HEK293 (cell line): Measurements from ENCODE around the gene HIF1A.

Experiments
- CTCF ChIA-PET: fragments of 350-600 bp; formaldehyde crosslinking; extraction: SDS; loops from one replicate; lab custom pipeline; 2021; ENCODE audit warnings: antibody characterized with exemption; lab: Yijun Ruan, JAX
- POLR2A ChIA-PET: fragments of 300-600 bp; formaldehyde crosslinking; extraction: SDS; loops from one replicate; lab custom pipeline; 2020; ENCODE audit warnings: antibody characterized with exemption, inconsistent platforms; lab: Yijun Ruan, JAX
- H3K27ac ChIP-seq: fragments of 200-500 bp; sonication (Bioruptor generic); 2 replicates; pipeline ENCODE4 v1.5.1; 2014; ENCODE audit warnings: low read depth, low read length, control low read depth, inconsistent platforms; ENCODE audit errors: extremely low read depth
- H3K36me3 ChIP-seq, 2 experiments: fragments of 200-500 bp in 1 of 2; sonication (Bioruptor generic) in 1 of 2; 1 replicate in 1 of 2; 2 replicates in 1 of 2; pipeline ENCODE4 v1.5.1; 2014 to 2017; ENCODE audit warnings: inconsistent platforms in 2 of 2, low read length in 2 of 2; ENCODE audit not compliant: control insufficient read depth in 2 of 2, insufficient read depth in 1 of 2
- H3K4me1 ChIP-seq: fragments of 200-500 bp; sonication (Bioruptor generic); 2 replicates; pipeline ENCODE4 v1.5.1; 2014; ENCODE audit warnings: mild to moderate bottlenecking, low read length, inconsistent platforms; ENCODE audit not compliant: control insufficient read depth, insufficient read depth
- H3K4me3 ChIP-seq: 2 replicates; pipeline ENCODE4 v1.5.1; 2011; ENCODE audit warnings: low read depth, mild to moderate bottlenecking, control low read depth, low read length, moderate library complexity
- H3K9me3 ChIP-seq: fragments of 200-500 bp; sonication (Bioruptor generic); 2 replicates; pipeline ENCODE4 v1.5.1; 2014; ENCODE audit warnings: low read depth, low read length, inconsistent platforms; ENCODE audit not compliant: control insufficient read depth, insufficient read depth
- GLI2 ChIP-seq: fragments of 450-650 bp; formaldehyde crosslinking; IDR thresholded peaks from 2 replicates; pipeline ENCODE4; 2017; ENCODE audit warnings: missing biosample characterization, missing genetic modification characterization, low read depth, borderline replicate concordance
- HOXC10 ChIP-seq: sonication (generic); formaldehyde crosslinking; IDR thresholded peaks from 2 replicates; pipeline ENCODE4 v1.8.1; 2023; ENCODE audit warnings: mild to moderate bottlenecking, missing genetic modification reagents
- HOXD13 ChIP-seq: sonication (generic); formaldehyde crosslinking; IDR thresholded peaks from 2 replicates; pipeline ENCODE4 v1.8.0; 2022; ENCODE audit warnings: missing genetic modification reagents, borderline replicate concordance
- KLF1 ChIP-seq: fragments of 450-650 bp; formaldehyde crosslinking; IDR thresholded peaks from 2 replicates; pipeline ENCODE4 v1.5.1; 2016; ENCODE audit warnings: missing biosample characterization, missing genetic modification characterization
- KLF8 ChIP-seq: fragments of 450-650 bp; formaldehyde crosslinking; IDR thresholded peaks from 2 replicates; pipeline ENCODE4 v1.5.1; 2016; ENCODE audit warnings: missing biosample characterization, missing genetic modification characterization
- SP2 ChIP-seq: fragments of 450-650 bp; formaldehyde crosslinking; IDR thresholded peaks from 2 replicates; pipeline ENCODE4 v1.5.1; 2016; ENCODE audit warnings: missing biosample characterization, missing genetic modification characterization
- ZBTB1 ChIP-seq: fragments of 450-650 bp; formaldehyde crosslinking; IDR thresholded peaks from 2 replicates; pipeline ENCODE4 v1.5.1; 2016; ENCODE audit warnings: missing biosample characterization, missing genetic modification characterization
- ZBTB20 ChIP-seq: fragments of 450-650 bp; formaldehyde crosslinking; IDR thresholded peaks from 2 replicates; pipeline ENCODE4 v1.5.1; 2016; ENCODE audit warnings: missing biosample characterization, missing genetic modification characterization
- ZFP37 ChIP-seq: fragments of 450-650 bp; formaldehyde crosslinking; IDR thresholded peaks from 2 replicates; pipeline ENCODE4 v1.5.1; 2016; ENCODE audit warnings: missing biosample characterization, missing genetic modification characterization
- ZFP41 ChIP-seq: fragments of 450-650 bp; formaldehyde crosslinking; IDR thresholded peaks from 2 replicates; pipeline ENCODE4 v1.5.1; 2016; ENCODE audit warnings: missing biosample characterization, missing genetic modification characterization, borderline replicate concordance
- ZNF121 ChIP-seq: fragments of 450-650 bp; formaldehyde crosslinking; IDR thresholded peaks from 2 replicates; pipeline ENCODE4 v1.5.1; 2016; ENCODE audit warnings: missing biosample characterization, missing genetic modification characterization
- ZNF132 ChIP-seq: fragments of 450-650 bp; formaldehyde crosslinking; IDR thresholded peaks from 2 replicates; pipeline ENCODE4 v1.5.1; 2017; ENCODE audit warnings: missing biosample characterization, missing genetic modification characterization, borderline replicate concordance
- ZNF133 ChIP-seq: fragments of 450-650 bp; formaldehyde crosslinking; IDR thresholded peaks from 2 replicates; pipeline ENCODE4 v1.5.1; 2016; ENCODE audit warnings: missing biosample characterization, missing genetic modification characterization
- ZNF239 ChIP-seq: fragments of 450-650 bp; formaldehyde crosslinking; IDR thresholded peaks from 2 replicates; pipeline ENCODE4 v1.5.1; 2016; ENCODE audit warnings: missing biosample characterization, missing genetic modification characterization
- ZNF324 ChIP-seq: fragments of 450-650 bp; formaldehyde crosslinking; IDR thresholded peaks from 2 replicates; pipeline ENCODE4 v1.5.1; 2016; ENCODE audit warnings: missing biosample characterization, missing genetic modification characterization
- ZNF433 ChIP-seq: fragments of 450-650 bp; formaldehyde crosslinking; IDR thresholded peaks from 2 replicates; pipeline ENCODE4 v1.5.1; 2016; ENCODE audit warnings: missing biosample characterization, missing genetic modification characterization, low read depth
- ZNF529 ChIP-seq: fragments of 450-650 bp; formaldehyde crosslinking; IDR thresholded peaks from 2 replicates; pipeline ENCODE4 v1.5.1; 2017; ENCODE audit warnings: missing genetic modification characterization, missing biosample characterization; ENCODE audit not compliant: insufficient replicate concordance
- ZNF561 ChIP-seq: fragments of 450-650 bp; IDR thresholded peaks from 2 replicates; pipeline ENCODE4 v1.5.1; 2018; ENCODE audit warnings: missing biosample characterization, missing genetic modification characterization, borderline replicate concordance
- ZNF626 ChIP-seq: fragments of 450-650 bp; sonication (Bioruptor Pico); formaldehyde crosslinking; IDR thresholded peaks from 2 replicates; pipeline ENCODE4 v1.5.1; 2018; ENCODE audit warnings: missing biosample characterization, missing genetic modification characterization, inconsistent platforms
- ZNF664 ChIP-seq: fragments of 450-650 bp; formaldehyde crosslinking; IDR thresholded peaks from 2 replicates; pipeline ENCODE4 v1.5.1; 2016; ENCODE audit warnings: missing biosample characterization, missing genetic modification characterization
- ZNF670 ChIP-seq: fragments of 450-650 bp; formaldehyde crosslinking; IDR thresholded peaks from 2 replicates; pipeline ENCODE4 v1.5.1; 2016; ENCODE audit warnings: missing biosample characterization, missing genetic modification characterization, low read depth
- TF ChIP-seq, protein P1 (sequence below): fragments of 450-650 bp; formaldehyde crosslinking; IDR thresholded peaks from 2 replicates; pipeline ENCODE4 v1.5.1; 2017; ENCODE audit warnings: missing biosample characterization, missing genetic modification characterization
- TF ChIP-seq, protein P2 (sequence below): fragments of 450-650 bp; formaldehyde crosslinking; IDR thresholded peaks from 2 replicates; pipeline ENCODE4 v1.5.1; 2016; ENCODE audit warnings: missing biosample characterization, missing genetic modification characterization
- TF ChIP-seq, protein P3 (sequence below): fragments of 450-650 bp; formaldehyde crosslinking; IDR thresholded peaks from 2 replicates; pipeline ENCODE4 v1.5.1; 2017; ENCODE audit warnings: missing biosample characterization, missing genetic modification characterization
- TF ChIP-seq, protein P4 (sequence below): fragments of 450-650 bp; formaldehyde crosslinking; IDR thresholded peaks from 2 replicates; pipeline ENCODE4 v1.5.1; 2017; ENCODE audit warnings: missing biosample characterization, missing genetic modification characterization

The HIF1A gene

GRCh38 chr14:61739133-61739532 lies 43.8 kb downstream of the HIF1A start:
- POLR2A ChIA-PET, result no interaction called here
- no peaks in the 10 kb centered on the region for H3K4me1 ChIP-seq

GRCh38 chr14:61742371-61742770 lies 47.1 kb downstream of the HIF1A start:
- TF ChIP-seq KLF1 (tag by site-specific recombination) (no peak), ZNF133 (tag by site-specific recombination) (no peak), ZNF670 (tag by site-specific recombination) (no peak), ZFP41 (tag by site-specific recombination) (no peak), ZNF239 (tag by site-specific recombination) (no peak), SP2 (tag by site-specific recombination) (no peak), ZNF664 (peak; percentile 54; the same call in 1 of the 2 replicates)
- TF ChIP-seq, all 188 proteins: peak for 1
- Histone ChIP-seq H3K4me1 (no peaks in the 10 kb centered on the region), H3K9me3 (no peaks in the 10 kb centered on the region), H3K4me3 (no peak overlapping the region), H3K27ac (no peak overlapping the region), H3K36me3 (peaks cover 96 to 98% of the 10 kb centered on the region in 2 experiments)
- POLR2A ChIA-PET, result no interaction called here
- CTCF ChIA-PET, result interaction anchor here (0.6 kb wide), 1 partner anchor 95 kb away, joined by 3 read pairs; no protein-coding TSS in a partner anchor

More at GRCh38 chr14:61739133-61739532, 43.8 kb downstream of the HIF1A start:
- TF ChIP-seq ZNF121 (tag by site-specific recombination), result no peak
- TF ChIP-seq, protein P1, sequence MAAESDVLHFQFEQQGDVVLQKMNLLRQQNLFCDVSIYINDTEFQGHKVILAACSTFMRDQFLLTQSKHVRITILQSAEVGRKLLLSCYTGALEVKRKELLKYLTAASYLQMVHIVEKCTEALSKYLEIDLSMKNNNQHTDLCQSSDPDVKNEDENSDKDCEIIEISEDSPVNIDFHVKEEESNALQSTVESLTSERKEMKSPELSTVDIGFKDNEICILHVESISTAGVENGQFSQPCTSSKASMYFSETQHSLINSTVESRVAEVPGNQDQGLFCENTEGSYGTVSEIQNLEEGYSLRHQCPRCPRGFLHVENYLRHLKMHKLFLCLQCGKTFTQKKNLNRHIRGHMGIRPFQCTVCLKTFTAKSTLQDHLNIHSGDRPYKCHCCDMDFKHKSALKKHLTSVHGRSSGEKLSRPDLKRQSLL (tag by site-specific recombination), result no peak
- Histone ChIP-seq H3K9me3 (no peaks in the 10 kb centered on the region), H3K4me3 (no peak overlapping the region), H3K36me3 (peaks cover 90 to 97% of the 10 kb centered on the region in 2 experiments), H3K27ac (no peak overlapping the region)
- CTCF ChIA-PET, result no interaction called here

GRCh38 chr14:61744238-61744637 lies 48.9 kb downstream of the HIF1A start:
- Histone ChIP-seq H3K4me1 (peaks cover 3% of the 10 kb centered on the region), H3K27ac (no peak overlapping the region), H3K36me3 (peaks cover 82 to 91% of the 10 kb centered on the region in 2 experiments), H3K4me3 (no peak overlapping the region), H3K9me3 (no peaks in the 10 kb centered on the region)
- ChIA-PET POLR2A (no interaction called here), CTCF (interaction anchor here (0.7 to 1.1 kb wide), 2 partner anchors 269 to 354 kb away, joined by 3 to 4 read pairs; no protein-coding TSS in a partner anchor)
- TF ChIP-seq ZNF132 (tag by site-specific recombination) (no peak), ZNF239 (tag by site-specific recombination) (no peak), ZNF433 (tag by site-specific recombination) (no peak), ZFP37 (tag by site-specific recombination) (no peak), HOXC10 (no peak), KLF8 (no peak), ZBTB1 (tag by site-specific recombination) (no peak), ZFP41 (tag by site-specific recombination) (no peak), ZNF561 (tag by site-specific recombination) (no peak), ZNF626 (tag by site-specific recombination) (no peak), ZNF324 (tag by site-specific recombination) (no peak), ZNF529 (tag by site-specific recombination) (no peak), GLI2 (tag by site-specific recombination) (no peak), HOXD13 (CRISPR knock-in tag) (no peak), ZBTB20 (no peak)
- TF ChIP-seq, protein P2, sequence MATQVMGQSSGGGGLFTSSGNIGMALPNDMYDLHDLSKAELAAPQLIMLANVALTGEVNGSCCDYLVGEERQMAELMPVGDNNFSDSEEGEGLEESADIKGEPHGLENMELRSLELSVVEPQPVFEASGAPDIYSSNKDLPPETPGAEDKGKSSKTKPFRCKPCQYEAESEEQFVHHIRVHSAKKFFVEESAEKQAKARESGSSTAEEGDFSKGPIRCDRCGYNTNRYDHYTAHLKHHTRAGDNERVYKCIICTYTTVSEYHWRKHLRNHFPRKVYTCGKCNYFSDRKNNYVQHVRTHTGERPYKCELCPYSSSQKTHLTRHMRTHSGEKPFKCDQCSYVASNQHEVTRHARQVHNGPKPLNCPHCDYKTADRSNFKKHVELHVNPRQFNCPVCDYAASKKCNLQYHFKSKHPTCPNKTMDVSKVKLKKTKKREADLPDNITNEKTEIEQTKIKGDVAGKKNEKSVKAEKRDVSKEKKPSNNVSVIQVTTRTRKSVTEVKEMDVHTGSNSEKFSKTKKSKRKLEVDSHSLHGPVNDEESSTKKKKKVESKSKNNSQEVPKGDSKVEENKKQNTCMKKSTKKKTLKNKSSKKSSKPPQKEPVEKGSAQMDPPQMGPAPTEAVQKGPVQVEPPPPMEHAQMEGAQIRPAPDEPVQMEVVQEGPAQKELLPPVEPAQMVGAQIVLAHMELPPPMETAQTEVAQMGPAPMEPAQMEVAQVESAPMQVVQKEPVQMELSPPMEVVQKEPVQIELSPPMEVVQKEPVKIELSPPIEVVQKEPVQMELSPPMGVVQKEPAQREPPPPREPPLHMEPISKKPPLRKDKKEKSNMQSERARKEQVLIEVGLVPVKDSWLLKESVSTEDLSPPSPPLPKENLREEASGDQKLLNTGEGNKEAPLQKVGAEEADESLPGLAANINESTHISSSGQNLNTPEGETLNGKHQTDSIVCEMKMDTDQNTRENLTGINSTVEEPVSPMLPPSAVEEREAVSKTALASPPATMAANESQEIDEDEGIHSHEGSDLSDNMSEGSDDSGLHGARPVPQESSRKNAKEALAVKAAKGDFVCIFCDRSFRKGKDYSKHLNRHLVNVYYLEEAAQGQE (tag by site-specific recombination), result no peak
- TF ChIP-seq, protein P3, sequence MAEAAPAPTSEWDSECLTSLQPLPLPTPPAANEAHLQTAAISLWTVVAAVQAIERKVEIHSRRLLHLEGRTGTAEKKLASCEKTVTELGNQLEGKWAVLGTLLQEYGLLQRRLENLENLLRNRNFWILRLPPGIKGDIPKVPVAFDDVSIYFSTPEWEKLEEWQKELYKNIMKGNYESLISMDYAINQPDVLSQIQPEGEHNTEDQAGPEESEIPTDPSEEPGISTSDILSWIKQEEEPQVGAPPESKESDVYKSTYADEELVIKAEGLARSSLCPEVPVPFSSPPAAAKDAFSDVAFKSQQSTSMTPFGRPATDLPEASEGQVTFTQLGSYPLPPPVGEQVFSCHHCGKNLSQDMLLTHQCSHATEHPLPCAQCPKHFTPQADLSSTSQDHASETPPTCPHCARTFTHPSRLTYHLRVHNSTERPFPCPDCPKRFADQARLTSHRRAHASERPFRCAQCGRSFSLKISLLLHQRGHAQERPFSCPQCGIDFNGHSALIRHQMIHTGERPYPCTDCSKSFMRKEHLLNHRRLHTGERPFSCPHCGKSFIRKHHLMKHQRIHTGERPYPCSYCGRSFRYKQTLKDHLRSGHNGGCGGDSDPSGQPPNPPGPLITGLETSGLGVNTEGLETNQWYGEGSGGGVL (tag by site-specific recombination), result no peak
- TF ChIP-seq, protein P4, sequence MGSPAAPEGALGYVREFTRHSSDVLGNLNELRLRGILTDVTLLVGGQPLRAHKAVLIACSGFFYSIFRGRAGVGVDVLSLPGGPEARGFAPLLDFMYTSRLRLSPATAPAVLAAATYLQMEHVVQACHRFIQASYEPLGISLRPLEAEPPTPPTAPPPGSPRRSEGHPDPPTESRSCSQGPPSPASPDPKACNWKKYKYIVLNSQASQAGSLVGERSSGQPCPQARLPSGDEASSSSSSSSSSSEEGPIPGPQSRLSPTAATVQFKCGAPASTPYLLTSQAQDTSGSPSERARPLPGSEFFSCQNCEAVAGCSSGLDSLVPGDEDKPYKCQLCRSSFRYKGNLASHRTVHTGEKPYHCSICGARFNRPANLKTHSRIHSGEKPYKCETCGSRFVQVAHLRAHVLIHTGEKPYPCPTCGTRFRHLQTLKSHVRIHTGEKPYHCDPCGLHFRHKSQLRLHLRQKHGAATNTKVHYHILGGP (tag by site-specific recombination), result no peak
